MM.1S (cell line): ENCODE results near the gene POU5F1.

ENCODE experiments used
- DNase-seq: peaks from one replicate; pipeline ENCODE4 v3.0.0-alpha.2; 2015
- H2AFZ ChIP-seq: fragments of 300-600 bp; sonication (generic); 2 replicates; pipeline ENCODE4 v1.6.0; 2016; ENCODE audit warnings: antibody characterized with exemption, low read length
- H3F3A ChIP-seq: fragments of 300-600 bp; sonication (generic); 2 replicates; pipeline ENCODE4 v1.6.1; 2016; ENCODE audit warnings: mild to moderate bottlenecking, antibody characterized with exemption, low read length, moderate library complexity, mixed read lengths; ENCODE audit not compliant: insufficient read depth
- H3K27ac ChIP-seq: fragments of 300-600 bp; sonication (generic); 2 replicates; pipeline ENCODE4 v1.5.1; 2016; ENCODE audit warnings: mild to moderate bottlenecking, low read length
- H3K27me3 ChIP-seq: fragments of 300-600 bp; sonication (generic); replicated peaks from 2 replicates; pipeline ENCODE4 v1.6.0; 2016; ENCODE audit warnings: low read length; ENCODE audit not compliant: insufficient read depth
- H3K36me3 ChIP-seq: fragments of 300-600 bp; sonication (generic); replicated peaks from 2 replicates; pipeline ENCODE4 v1.6.1; 2016; ENCODE audit warnings: mild to moderate bottlenecking, low read length, mixed read lengths; ENCODE audit not compliant: insufficient read depth
- H3K4me1 ChIP-seq: fragments of 300-600 bp; sonication (generic); 2 replicates; pipeline ENCODE4 v1.6.1; 2016; ENCODE audit warnings: low read length, mixed read lengths
- H3K4me2 ChIP-seq: fragments of 300-600 bp; sonication (generic); 2 replicates; pipeline ENCODE4 v1.6.0; 2016; ENCODE audit warnings: low read depth, low read length
- H3K4me3 ChIP-seq: fragments of 300-600 bp; sonication (generic); 2 replicates; pipeline ENCODE4 v1.5.1; 2016; ENCODE audit warnings: low read length, mixed read lengths
- H3K79me2 ChIP-seq: fragments of 300-600 bp; sonication (generic); 2 replicates; pipeline ENCODE4 v1.6.1; 2016; ENCODE audit warnings: mixed run types, low read length, mixed read lengths
- H3K9ac ChIP-seq: fragments of 300-600 bp; sonication (generic); 2 replicates; pipeline ENCODE4 v1.6.1; 2016; ENCODE audit warnings: low read length, mixed read lengths
- H3K9me2 ChIP-seq: fragments of 300-600 bp; sonication (generic); replicated peaks from 2 replicates; pipeline ENCODE4 v1.6.1; 2016; ENCODE audit warnings: mild to moderate bottlenecking, low read length, mixed read lengths; ENCODE audit not compliant: insufficient read depth
- H3K9me3 ChIP-seq: fragments of 300-600 bp; sonication (generic); replicated peaks from 2 replicates; pipeline ENCODE4 v1.6.1; 2016; ENCODE audit warnings: mild to moderate bottlenecking, low read length, mixed read lengths; ENCODE audit not compliant: insufficient read depth
- H4K20me1 ChIP-seq: fragments of 300-600 bp; sonication (generic); 2 replicates; pipeline ENCODE4 v1.6.1; 2016; ENCODE audit warnings: mild to moderate bottlenecking, low read length, moderate library complexity, mixed read lengths; ENCODE audit not compliant: insufficient read depth
- EZH2 ChIP-seq: fragments of 300-600 bp; sonication (generic); optimal IDR thresholded peaks from 2 replicates; pipeline ENCODE3; 2017; ENCODE audit warnings: low read depth, mild to moderate bottlenecking, antibody characterized with exemption, low read length, mixed read lengths
- EZH2phosphoT487 ChIP-seq: fragments of 300-600 bp; sonication (generic); IDR thresholded peaks from 2 replicates; pipeline ENCODE4 v1.6.1; 2018; ENCODE audit warnings: antibody characterized with exemption, low read length
- TF ChIP-seq, protein P1 (sequence below): fragments of 300-600 bp; sonication (generic); IDR thresholded peaks from 2 replicates; pipeline ENCODE4 v1.5.1; 2016; ENCODE audit warnings: antibody characterized with exemption, low read length, mixed read lengths

The POU5F1 gene

DNA sequence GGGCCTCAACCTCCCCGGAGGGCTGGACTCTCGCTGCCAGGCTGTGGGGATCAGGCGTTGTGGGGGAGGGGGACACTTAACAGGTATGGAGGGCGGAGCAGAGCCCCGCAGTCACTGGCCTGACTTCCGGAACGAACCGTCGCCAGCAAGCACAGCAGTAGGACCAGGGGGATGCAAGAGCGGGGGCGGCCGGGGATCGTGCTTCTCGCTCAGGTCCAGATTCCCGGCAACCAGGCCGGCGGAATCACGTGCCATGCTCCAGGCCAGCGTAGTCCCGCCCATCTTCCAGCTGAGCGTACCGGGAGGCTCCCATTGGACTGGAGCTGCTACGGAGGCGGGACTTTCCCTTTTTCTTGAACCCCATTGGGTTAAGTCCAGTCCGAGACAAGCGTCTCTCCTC is 10.0 kb upstream of the POU5F1 start:
- peak overlapping the region; percentile 79; the same call in 1 of the 2 replicates for H3K4me2 ChIP-seq
- peak overlapping the region; percentile 52; the same call in 1 of the 2 replicates for H3K9ac ChIP-seq
- no peaks in the 10 kb centered on the region for H3K4me1 ChIP-seq
- 0 out of 2 replicates have a peak, but pooled peaks cover 4% of the 10 kb centered on the region for H3K79me2 ChIP-seq
- no peaks in the 10 kb centered on the region for H4K20me1 ChIP-seq
- TF ChIP-seq, protein P1, sequence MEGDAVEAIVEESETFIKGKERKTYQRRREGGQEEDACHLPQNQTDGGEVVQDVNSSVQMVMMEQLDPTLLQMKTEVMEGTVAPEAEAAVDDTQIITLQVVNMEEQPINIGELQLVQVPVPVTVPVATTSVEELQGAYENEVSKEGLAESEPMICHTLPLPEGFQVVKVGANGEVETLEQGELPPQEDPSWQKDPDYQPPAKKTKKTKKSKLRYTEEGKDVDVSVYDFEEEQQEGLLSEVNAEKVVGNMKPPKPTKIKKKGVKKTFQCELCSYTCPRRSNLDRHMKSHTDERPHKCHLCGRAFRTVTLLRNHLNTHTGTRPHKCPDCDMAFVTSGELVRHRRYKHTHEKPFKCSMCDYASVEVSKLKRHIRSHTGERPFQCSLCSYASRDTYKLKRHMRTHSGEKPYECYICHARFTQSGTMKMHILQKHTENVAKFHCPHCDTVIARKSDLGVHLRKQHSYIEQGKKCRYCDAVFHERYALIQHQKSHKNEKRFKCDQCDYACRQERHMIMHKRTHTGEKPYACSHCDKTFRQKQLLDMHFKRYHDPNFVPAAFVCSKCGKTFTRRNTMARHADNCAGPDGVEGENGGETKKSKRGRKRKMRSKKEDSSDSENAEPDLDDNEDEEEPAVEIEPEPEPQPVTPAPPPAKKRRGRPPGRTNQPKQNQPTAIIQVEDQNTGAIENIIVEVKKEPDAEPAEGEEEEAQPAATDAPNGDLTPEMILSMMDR: no peak
- no peak for TF ChIP-seq EZH2phosphoT487
- TF ChIP-seq EZH2: no peak
- peak overlapping the region; percentile 76 for H3K4me3 ChIP-seq
- DNase-seq: peak; percentile 89
- no peaks in the 10 kb centered on the region for H3K27me3 ChIP-seq
- H3F3A ChIP-seq: no peaks in the 10 kb centered on the region
- H3K9me3 ChIP-seq: no peaks in the 10 kb centered on the region
- peak overlapping the region; percentile 64 for H2AFZ ChIP-seq
- H3K9me2 ChIP-seq: no peaks in the 10 kb centered on the region
- H3K27ac ChIP-seq: no peak overlapping the region
- no peaks in the 10 kb centered on the region for H3K36me3 ChIP-seq

DNA sequence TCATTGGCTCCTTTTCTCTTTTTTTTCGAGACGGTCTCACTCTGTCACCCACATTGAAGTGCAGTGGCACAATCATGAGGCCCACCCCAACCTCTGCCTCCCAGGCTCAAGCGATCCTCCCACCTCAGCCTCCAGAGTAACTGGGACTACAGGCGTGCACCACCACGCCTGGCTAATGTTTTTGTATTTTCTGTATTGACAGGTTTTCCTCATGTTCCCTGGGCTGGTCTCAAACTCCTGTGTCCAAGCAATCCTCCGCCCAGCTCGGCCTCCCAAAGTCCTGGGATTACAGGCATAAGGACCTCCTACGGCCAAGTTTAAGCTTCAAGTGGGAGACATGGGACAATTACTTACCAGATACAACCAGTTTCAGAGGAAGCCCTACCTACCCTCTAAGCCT is 9.4 kb upstream of the POU5F1 start:
- no peaks in the 10 kb centered on the region for H3F3A ChIP-seq
- H3K27me3 ChIP-seq: no peaks in the 10 kb centered on the region
- H3K27ac ChIP-seq: no peak overlapping the region
- 0 out of 2 replicates have a peak, but pooled peaks cover 4% of the 10 kb centered on the region for H3K79me2 ChIP-seq
- H4K20me1 ChIP-seq: no peaks in the 10 kb centered on the region
- no peaks in the 10 kb centered on the region for H3K36me3 ChIP-seq
- no peaks in the 10 kb centered on the region for H3K4me1 ChIP-seq
- DNase-seq: no peak
- H3K9me2 ChIP-seq: no peaks in the 10 kb centered on the region
- peak overlapping the region; percentile 79; the same call in 1 of the 2 replicates for H3K4me2 ChIP-seq
- TF ChIP-seq, protein P1: no peak
- TF ChIP-seq EZH2 (no peak), EZH2phosphoT487 (no peak)
- no peaks in the 10 kb centered on the region for H3K9me3 ChIP-seq
- peak overlapping the region; percentile 76 for H3K4me3 ChIP-seq
- peak overlapping the region; percentile 52; the same call in 1 of the 2 replicates for H3K9ac ChIP-seq
- peak overlapping the region; percentile 64 for H2AFZ ChIP-seq

DNA sequence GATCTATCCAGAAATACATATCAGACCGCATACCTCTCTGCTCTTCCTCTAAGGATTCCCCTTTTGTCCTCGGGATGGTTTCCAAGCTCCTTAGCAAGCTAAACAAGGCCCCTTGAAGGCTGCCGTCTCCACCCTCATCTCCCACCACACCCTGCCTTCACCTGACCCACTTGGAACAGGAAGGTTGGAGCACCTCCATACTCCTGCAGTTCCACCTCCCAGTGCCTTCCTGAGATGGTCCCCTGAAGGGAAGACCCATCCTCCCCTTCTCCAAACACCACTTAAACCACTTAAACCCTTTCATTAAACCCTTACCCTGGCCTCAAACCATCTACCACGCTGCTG is 8.5 kb upstream of the POU5F1 start:
- TF ChIP-seq, protein P1: no peak
- TF ChIP-seq EZH2 (no peak), EZH2phosphoT487 (no peak)
- no peak overlapping the region for H3K9ac ChIP-seq
- H3K27ac ChIP-seq: no peak overlapping the region
- H2AFZ ChIP-seq: no peak overlapping the region
- H4K20me1 ChIP-seq: no peaks in the 10 kb centered on the region
- H3K9me3 ChIP-seq: no peaks in the 10 kb centered on the region
- H3K27me3 ChIP-seq: no peaks in the 10 kb centered on the region
- H3K9me2 ChIP-seq: no peaks in the 10 kb centered on the region
- 0 out of 2 replicates have a peak, but pooled peaks cover 4% of the 10 kb centered on the region for H3K79me2 ChIP-seq
- no peak overlapping the region for H3K4me3 ChIP-seq
- DNase-seq: no peak
- no peak overlapping the region for H3K4me2 ChIP-seq
- no peaks in the 10 kb centered on the region for H3K36me3 ChIP-seq
- no peaks in the 10 kb centered on the region for H3K4me1 ChIP-seq
- no peaks in the 10 kb centered on the region for H3F3A ChIP-seq
